Measurements from ENCODE around the gene MGLL.

DNA sequence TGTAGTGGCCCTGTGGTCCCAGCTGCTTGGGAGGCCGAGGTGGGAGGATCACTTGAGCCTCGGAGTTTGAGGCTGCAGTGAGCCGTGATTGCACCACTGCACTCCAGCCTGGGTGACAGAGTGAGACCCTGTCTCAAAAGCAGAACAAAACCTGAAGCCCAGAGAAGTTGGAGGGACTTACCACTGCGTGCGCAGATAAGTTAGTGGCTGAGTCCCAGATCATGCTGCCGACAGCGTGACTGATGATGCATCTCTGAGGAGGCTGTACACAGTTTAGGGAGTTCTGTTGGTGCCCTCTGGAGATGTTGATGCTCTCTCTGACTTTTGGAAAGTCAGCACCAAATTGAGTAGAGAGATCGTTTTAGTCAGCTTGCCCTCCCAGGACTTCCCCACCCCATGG is 165.4 kb downstream of the MGLL start:
- TF ChIP-seq EZH2 (IDR thresholded peaks at IDR 0.05; ENCODE audit: insufficient read depth, poor library complexity, severe bottlenecking) (no peak), EZH2phosphoT487 (IDR thresholded peaks at IDR 0.05; ENCODE audit: insufficient read depth, low read depth) (no peak)
